Endodermal cell (in vitro differentiated cells): ENCODE results near the gene HS1BP3. TPM values are rescaled to one million over a fixed set of nuclear protein-coding genes. Genes with fewer than 3 reads are reported as not detected.
A peak's percentile ranks its signal among the peaks of the same experiment; 100 is the strongest.

Experiments used
- DNase-seq: peaks from one replicate; pipeline ENCODE4 v3.0.0-alpha.2; 2017
- H3K27ac ChIP-seq: 2 replicates; pipeline ENCODE4 v1.5.1; 2013; ENCODE audit warnings: mild to moderate bottlenecking, low read depth, low read length, moderate library complexity
- H3K27me3 ChIP-seq: 2 replicates; pipeline ENCODE4 v1.6.1; 2013; ENCODE audit warnings: mild to moderate bottlenecking, low read length, moderate library complexity; ENCODE audit not compliant: insufficient read depth, control insufficient read depth, poor library complexity, severe bottlenecking
- H3K36me3 ChIP-seq: 2 replicates; pipeline ENCODE4 v1.7.0; 2013; ENCODE audit warnings: mild to moderate bottlenecking, low read length, moderate library complexity; ENCODE audit not compliant: control insufficient read depth, insufficient read depth
- H3K4me1 ChIP-seq: one replicate; pipeline ENCODE4 v1.7.0; 2013; ENCODE audit warnings: low read length; ENCODE audit not compliant: control insufficient read depth, insufficient read depth
- H3K4me3 ChIP-seq: 2 replicates; pipeline ENCODE4 v1.5.1; 2013; ENCODE audit warnings: mild to moderate bottlenecking, low read length, moderate library complexity
- H3K9ac ChIP-seq: 2 replicates; pipeline ENCODE4 v1.6.1; 2013; ENCODE audit warnings: mild to moderate bottlenecking, low read length, moderate library complexity; ENCODE audit not compliant: poor library complexity, severe bottlenecking; ENCODE audit errors: extremely low read depth
- H3K9me3 ChIP-seq: 2 replicates; pipeline ENCODE4 v1.6.1; 2013; ENCODE audit warnings: mild to moderate bottlenecking, low read length, moderate library complexity; ENCODE audit not compliant: control insufficient read depth
- H3K27ac Mint-ChIP-seq: 2 replicates; pipeline ENCODE4 v1.8.0; 2020; ENCODE audit warnings: mixed read lengths
- H3K27me3 Mint-ChIP-seq: 2 replicates; pipeline ENCODE4 v1.8.0; 2021; ENCODE audit warnings: mild to moderate bottlenecking, mixed read lengths; ENCODE audit not compliant: insufficient read depth
- H3K36me3 Mint-ChIP-seq: 2 replicates; pipeline ENCODE4 v1.8.0; 2020; ENCODE audit warnings: low read depth, mixed read lengths
- H3K4me1 Mint-ChIP-seq: 2 replicates; pipeline ENCODE4 v1.8.0; 2020; ENCODE audit warnings: mixed read lengths
- H3K4me3 Mint-ChIP-seq: 2 replicates; pipeline ENCODE4 v1.8.0; 2020; ENCODE audit warnings: mild to moderate bottlenecking, moderate library complexity, mixed read lengths
- H3K9me3 Mint-ChIP-seq: 2 replicates; pipeline ENCODE4 v1.8.0; 2020; ENCODE audit warnings: mild to moderate bottlenecking, mixed read lengths
- WGBS, 2 experiments: methylation state at CpG; one replicate each; pipeline versions ENCODE4 v1.1.5 to v1.1.7; 2013; ENCODE audit warnings: missing lambda C conversion rate in 2 of 2, mixed read lengths in 1 of 2; ENCODE audit not compliant: insufficient coverage in 1 of 2, insufficient read length in 1 of 2; 5-methylcytosine and 5-hydroxymethylcytosine counted together
- total RNA-seq, 2 donors: library from RNA; stranded (reverse); fragmentation: NEBNext Ultra II Directional in 1 of 2; extraction: Animal tissue kit (Norgen Biotek cat#: 25700) in 1 of 2; gene quantifications; 2 replicates in 1 of 2; 3 replicates in 1 of 2; pipeline ENCODE4 v1.2.1, GENCODE V29; 2021
- TF ChIP-seq, protein P1 (sequence below): fragments of 200-600 bp; sonication (generic); conservative IDR thresholded peaks from 2 replicates; pipeline ENCODE4 v1.5.0; 2021; ENCODE audit warnings: antibody characterized with exemption, mild to moderate bottlenecking

HS1BP3 gene
- total RNA-seq, 2 donors from 2014 or later: 23.0 to 26.2 TPM

GRCh38 chr2:20580690-20581437 is 70.0 kb downstream of the HS1BP3 start:
- peaks cover 18% of the 10 kb centered on the region for H3K4me1 Mint-ChIP-seq
- no peaks in the 10 kb centered on the region for H3K36me3 Mint-ChIP-seq
- TF ChIP-seq, protein P1, sequence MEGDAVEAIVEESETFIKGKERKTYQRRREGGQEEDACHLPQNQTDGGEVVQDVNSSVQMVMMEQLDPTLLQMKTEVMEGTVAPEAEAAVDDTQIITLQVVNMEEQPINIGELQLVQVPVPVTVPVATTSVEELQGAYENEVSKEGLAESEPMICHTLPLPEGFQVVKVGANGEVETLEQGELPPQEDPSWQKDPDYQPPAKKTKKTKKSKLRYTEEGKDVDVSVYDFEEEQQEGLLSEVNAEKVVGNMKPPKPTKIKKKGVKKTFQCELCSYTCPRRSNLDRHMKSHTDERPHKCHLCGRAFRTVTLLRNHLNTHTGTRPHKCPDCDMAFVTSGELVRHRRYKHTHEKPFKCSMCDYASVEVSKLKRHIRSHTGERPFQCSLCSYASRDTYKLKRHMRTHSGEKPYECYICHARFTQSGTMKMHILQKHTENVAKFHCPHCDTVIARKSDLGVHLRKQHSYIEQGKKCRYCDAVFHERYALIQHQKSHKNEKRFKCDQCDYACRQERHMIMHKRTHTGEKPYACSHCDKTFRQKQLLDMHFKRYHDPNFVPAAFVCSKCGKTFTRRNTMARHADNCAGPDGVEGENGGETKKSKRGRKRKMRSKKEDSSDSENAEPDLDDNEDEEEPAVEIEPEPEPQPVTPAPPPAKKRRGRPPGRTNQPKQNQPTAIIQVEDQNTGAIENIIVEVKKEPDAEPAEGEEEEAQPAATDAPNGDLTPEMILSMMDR: no peak
- H3K4me3 ChIP-seq: no peak overlapping the region
- H3K36me3 ChIP-seq: no peaks in the 10 kb centered on the region
- H3K27ac ChIP-seq: no peak overlapping the region
- no peak overlapping the region for H3K9ac ChIP-seq
- no peak overlapping the region for H3K27ac Mint-ChIP-seq
- H3K27me3 ChIP-seq: no peaks in the 10 kb centered on the region
- no peak overlapping the region for H3K4me3 Mint-ChIP-seq
- H3K9me3 ChIP-seq: peaks cover 6% of the 10 kb centered on the region
- peaks cover 4% of the 10 kb centered on the region for H3K27me3 Mint-ChIP-seq
- peaks cover 13% of the 10 kb centered on the region for H3K9me3 Mint-ChIP-seq
- H3K4me1 ChIP-seq: peaks cover 9% of the 10 kb centered on the region
- DNase-seq: no peak
- 93% methylated on average over 2 to 3 of the region's 4 CpGs for WGBS, 2 experiments

- DNase-seq: no peak
- no peaks in the 10 kb centered on the region for H3K27me3 ChIP-seq
- H3K4me3 ChIP-seq: no peak overlapping the region
- H3K36me3 ChIP-seq: no peaks in the 10 kb centered on the region
- peak overlapping the region; percentile 82 for H3K27ac Mint-ChIP-seq
- H3K9me3 Mint-ChIP-seq: peaks cover 13% of the 10 kb centered on the region
- peaks cover 12% of the 10 kb centered on the region for H3K4me1 Mint-ChIP-seq
- TF ChIP-seq, protein P1: no peak
- H3K27me3 Mint-ChIP-seq: peaks cover 2% of the 10 kb centered on the region
- H3K27ac ChIP-seq: peak overlapping the region; percentile 90
- H3K4me1 ChIP-seq: peaks cover 7% of the 10 kb centered on the region
- H3K4me3 Mint-ChIP-seq: no peak overlapping the region
- H3K36me3 Mint-ChIP-seq: no peaks in the 10 kb centered on the region
- H3K9ac ChIP-seq: no peak overlapping the region
- WGBS, 2 experiments: 97% methylated on average over 1 of the region's 1 CpG; no CpG with 5 or more reads in 1 of the 2 experiments
- H3K9me3 ChIP-seq: peaks cover 6% of the 10 kb centered on the region
Measured at GRCh38 chr2:20579866-20580265, 71.0 kb downstream of the HS1BP3 start.

DNA sequence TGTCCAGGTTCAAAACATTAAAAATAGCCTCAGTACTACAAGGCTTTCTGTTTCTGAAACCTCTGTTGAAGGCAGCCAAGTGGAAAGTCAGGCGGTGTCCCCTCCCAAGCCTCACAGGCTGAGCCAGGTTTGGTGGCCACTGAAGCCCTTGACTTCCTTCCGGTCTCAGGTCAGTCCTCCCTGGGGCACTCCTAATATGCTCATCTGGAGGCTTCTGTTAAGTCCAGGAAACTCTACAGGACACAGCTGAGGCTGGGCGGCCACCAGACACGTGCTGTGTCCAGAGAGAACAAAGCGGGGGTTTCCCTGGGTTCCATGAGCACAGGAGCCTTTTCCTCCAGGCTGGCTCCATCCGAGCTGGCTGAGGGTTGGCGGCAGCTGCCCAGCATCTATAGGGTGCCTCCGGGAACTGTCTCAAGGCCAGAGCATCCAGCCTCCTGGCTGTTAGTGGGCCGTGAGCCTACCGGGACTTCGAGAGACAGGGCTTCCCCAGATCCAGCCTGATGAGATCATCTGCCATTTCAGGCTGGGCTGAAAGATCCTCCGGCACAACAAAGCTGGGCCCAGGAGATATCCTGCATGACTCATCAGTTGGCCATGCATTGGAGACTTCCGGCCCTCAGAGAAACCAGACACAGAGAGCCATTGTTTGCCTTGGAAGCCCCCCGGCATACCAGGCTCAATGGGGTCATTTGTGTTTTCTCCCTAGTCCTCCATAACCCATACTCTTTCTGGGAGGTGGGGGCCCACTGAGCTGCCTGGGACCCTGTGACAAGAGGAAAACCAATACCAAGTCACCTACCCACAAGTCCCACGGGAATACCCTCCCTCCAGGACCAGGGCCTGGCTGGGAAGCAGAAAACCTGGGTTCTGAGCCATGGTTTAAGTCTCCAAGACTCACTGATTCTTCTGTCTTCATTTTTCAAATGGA is 71.7 kb downstream of the HS1BP3 start:
- Mint-ChIP-seq H3K4me1 (peaks cover 5% of the 10 kb centered on the region), H3K9me3 (peaks cover 13% of the 10 kb centered on the region), H3K27me3 (peaks cover 2% of the 10 kb centered on the region), H3K27ac (peak overlapping the region; percentile 82), H3K36me3 (no peaks in the 10 kb centered on the region), H3K4me3 (no peak overlapping the region)
- peak; percentile 86 for DNase-seq
- TF ChIP-seq, protein P1: no peak
- H3K9me3 ChIP-seq: peaks cover 6% of the 10 kb centered on the region
- no peaks in the 10 kb centered on the region for H3K27me3 ChIP-seq
- H3K36me3 ChIP-seq: no peaks in the 10 kb centered on the region
- 68 to 80% methylated on average over 12 to 15 of the region's 15 CpGs for WGBS, 2 experiments
- H3K27ac ChIP-seq: peak overlapping the region; percentile 90
- no peak overlapping the region for H3K4me3 ChIP-seq
- H3K4me1 ChIP-seq: peaks cover 2% of the 10 kb centered on the region
- no peak overlapping the region for H3K9ac ChIP-seq
